Measurements from ENCODE around the gene AVEN. TPM values are rescaled to one million over a fixed set of nuclear protein-coding genes. Genes with fewer than 3 reads are reported as not detected.
"Not testable (repeated sequence)": the region's sequence is repeated elsewhere in the genome, so short reads cannot be mapped to it uniquely, and the experiment has no call there.

The AVEN gene
- total RNA-seq, 2 experiments from 2014 or later, result 21.4 to 21.8 TPM

GRCh38 chr15:34001536-34001935 is 37.5 kb downstream of the AVEN start:
- POLR2A ChIA-PET, result no interaction called here

GRCh38 chr15:33995666-33996065 is 43.3 kb downstream of the AVEN start:
- POLR2A ChIA-PET, CTCF ChIA-PET: not testable (repeated sequence)

More at GRCh38 chr15:34001536-34001935, 37.5 kb downstream of the AVEN start:
- CTCF ChIA-PET, result no interaction called here

- ChIA-PET POLR2A (no interaction called here), CTCF (no interaction called here)
Measured at GRCh38 chr15:33994005-33994615, 44.9 kb downstream of the AVEN start.

GRCh38 chr15:33988384-33988783 is 50.6 kb downstream of the AVEN start:
- POLR2A ChIA-PET, result no interaction called here

GRCh38 chr15:33987444-33987843 is 51.6 kb downstream of the AVEN start:
- POLR2A ChIA-PET, result no interaction called here
- CTCF ChIA-PET, result no interaction called here

More at GRCh38 chr15:33988384-33988783, 50.6 kb downstream of the AVEN start:
- CTCF ChIA-PET, result no interaction called here

- ChIA-PET CTCF (no interaction called here), POLR2A (no interaction called here)
Measured at GRCh38 chr15:33985751-33986150, 53.3 kb downstream of the AVEN start.

GRCh38 chr15:33985287-33985686 is 53.7 kb downstream of the AVEN start:
- CTCF ChIA-PET, result no interaction called here
- POLR2A ChIA-PET, result no interaction called here

GRCh38 chr15:33982516-33982915 is 56.5 kb downstream of the AVEN start:
- CTCF ChIA-PET, result no interaction called here
- POLR2A ChIA-PET, result no interaction called here

- ChIA-PET CTCF (no interaction called here), POLR2A (no interaction called here)
Measured at GRCh38 chr15:33980159-33980558, 58.8 kb downstream of the AVEN start.

GRCh38 chr15:33975022-33975565 is 63.9 kb downstream of the AVEN start:
- ChIA-PET CTCF (interaction anchor here (0.8 kb wide), 1 partner anchor 11 kb away, joined by 4 read pairs; no protein-coding TSS in a partner anchor), POLR2A (no interaction called here)

GRCh38 chr15:33971811-33972210 is 67.2 kb downstream of the AVEN start:
- CTCF ChIA-PET, result no interaction called here
- POLR2A ChIA-PET, result no interaction called here

- ChIA-PET POLR2A (interaction anchor here (0.5 kb wide), 1 partner anchor 105 kb away, joined by 5 read pairs; no protein-coding TSS in a partner anchor), CTCF (no interaction called here)
Measured at GRCh38 chr15:33968821-33969220, 70.2 kb downstream of the AVEN start.

GRCh38 chr15:33968224-33968623 is 70.8 kb downstream of the AVEN start, which contains the start of gene CHRM5:
TSS of gene CHRM5 (plus strand) at chr15:33968497. CDS start at chr15:34062718, 94,221 bp downstream.
- CTCF ChIA-PET, result no interaction called here
- POLR2A ChIA-PET, result no interaction called here

- ChIA-PET POLR2A (no interaction called here), CTCF (interaction anchor here (1.0 kb wide), 1 partner anchor 10 kb away, joined by 4 read pairs; no protein-coding TSS in a partner anchor)
Measured at GRCh38 chr15:33964665-33965040, 74.4 kb downstream of the AVEN start.

GRCh38 chr15:33963831-33964664 is 75.0 kb downstream of the AVEN start:
- CTCF ChIA-PET, result interaction anchor here (0.7 to 1.0 kb wide), 2 partner anchors 11 to 161 kb away, joined by 4 read pairs; no protein-coding TSS in a partner anchor

GRCh38 chr15:33960549-33960935 is 78.5 kb downstream of the AVEN start:
- CTCF ChIA-PET, result interaction anchor here (0.6 kb wide), 1 partner anchor 42 kb away, joined by 4 read pairs; no protein-coding TSS in a partner anchor
- POLR2A ChIA-PET, result no interaction called here

More at GRCh38 chr15:33963831-33964664, 75.0 kb downstream of the AVEN start:
- POLR2A ChIA-PET, result no interaction called here

- ChIA-PET CTCF (interaction anchor here (0.6 kb wide), 1 partner anchor 42 kb away, joined by 4 read pairs; no protein-coding TSS in a partner anchor), POLR2A (no interaction called here)
Measured at GRCh38 chr15:33959844-33960548, 79.0 kb downstream of the AVEN start.

GRCh38 chr15:33956397-33956796 is 82.6 kb downstream of the AVEN start:
- POLR2A ChIA-PET, result no interaction called here
- CTCF ChIA-PET, result no interaction called here

GRCh38 chr15:33955945-33956344 is 83.1 kb downstream of the AVEN start:
- CTCF ChIA-PET, result no interaction called here
- POLR2A ChIA-PET, result no interaction called here

GRCh38 chr15:33946152-33946551 is 92.9 kb downstream of the AVEN start:
- ChIA-PET POLR2A (no interaction called here), CTCF (no interaction called here)
